IPS-18a (cell line): ENCODE measurements around the gene MBD3L5.
"Not testable (repeated sequence)": the region's sequence is repeated elsewhere in the genome, so short reads cannot be mapped to it uniquely, and the experiment has no call there.

ENCODE experiments used
- H3K27ac ChIP-seq: one replicate; pipeline ENCODE4 v1.5.1; 2013; ENCODE audit warnings: low read length
- H3K27me3 ChIP-seq: one replicate; pipeline ENCODE4 v1.6.1; 2013; ENCODE audit warnings: mild to moderate bottlenecking, low read length; ENCODE audit not compliant: control insufficient read depth, insufficient read depth
- H3K36me3 ChIP-seq: one replicate; pipeline ENCODE4 v1.6.1; 2013; ENCODE audit warnings: low read depth, low read length; ENCODE audit not compliant: control insufficient read depth
- H3K4me1 ChIP-seq: one replicate; pipeline ENCODE4 v1.6.1; 2013; ENCODE audit warnings: low read depth, low read length; ENCODE audit not compliant: control insufficient read depth
- H3K4me3 ChIP-seq: one replicate; pipeline ENCODE4 v1.5.1; 2013; ENCODE audit warnings: low read length
- H3K9ac ChIP-seq: one replicate; pipeline ENCODE4 v1.6.1; 2013; ENCODE audit warnings: mild to moderate bottlenecking, low read length, moderate library complexity
- H3K9me3 ChIP-seq: one replicate; pipeline ENCODE4 v1.6.1; 2013; ENCODE audit warnings: low read depth, low read length; ENCODE audit not compliant: control insufficient read depth

MBD3L5 gene

GRCh38 chr19:7054635-7055368 lies 24.4 kb downstream of the MBD3L5 start:
- H3K4me3 ChIP-seq, H3K27me3 ChIP-seq, H3K9ac ChIP-seq, H3K27ac ChIP-seq, H3K4me1 ChIP-seq, H3K9me3 ChIP-seq, H3K36me3 ChIP-seq: not testable (repeated sequence)

DNA sequence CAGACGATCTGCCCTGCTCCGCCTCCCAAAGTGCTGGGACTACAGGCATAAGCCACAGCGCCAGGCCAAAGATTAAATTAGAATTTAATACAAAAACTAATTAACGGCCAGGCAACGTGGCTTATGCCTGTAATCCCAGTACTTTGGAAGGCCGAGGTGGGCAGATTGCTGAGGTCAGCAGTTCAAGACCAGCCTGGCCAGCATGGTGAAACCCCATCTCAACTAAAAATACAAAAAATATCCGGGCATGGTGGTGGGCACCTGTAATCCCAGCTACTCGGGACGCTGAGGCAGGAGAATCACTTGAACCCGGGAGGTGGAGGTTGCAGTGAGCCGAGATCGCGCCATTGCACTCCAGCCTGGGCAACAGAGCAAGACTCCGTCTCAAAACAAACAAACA lies 25.3 kb downstream of the MBD3L5 start:
- not testable (repeated sequence) for H3K36me3 ChIP-seq, H3K9me3 ChIP-seq, H3K4me1 ChIP-seq, H3K4me3 ChIP-seq, H3K9ac ChIP-seq, H3K27ac ChIP-seq, H3K27me3 ChIP-seq

- not testable (repeated sequence) for H3K27ac ChIP-seq, H3K4me3 ChIP-seq, H3K27me3 ChIP-seq, H3K36me3 ChIP-seq, H3K4me1 ChIP-seq, H3K9ac ChIP-seq, H3K9me3 ChIP-seq
These were observed 26.0 kb downstream of the MBD3L5 start for GRCh38 chr19:7056371-7056770.

GRCh38 chr19:7058576-7058975 lies 28.2 kb downstream of the MBD3L5 start, which contains the start of gene MBD3L3:
Gene MBD3L3, minus strand, starts transcription at chr19:7058676. Its CDS starts 71 bp downstream, at chr19:7058605.
- H3K9ac ChIP-seq, H3K36me3 ChIP-seq, H3K4me3 ChIP-seq, H3K4me1 ChIP-seq, H3K27me3 ChIP-seq, H3K27ac ChIP-seq, H3K9me3 ChIP-seq: not testable (repeated sequence)

DNA sequence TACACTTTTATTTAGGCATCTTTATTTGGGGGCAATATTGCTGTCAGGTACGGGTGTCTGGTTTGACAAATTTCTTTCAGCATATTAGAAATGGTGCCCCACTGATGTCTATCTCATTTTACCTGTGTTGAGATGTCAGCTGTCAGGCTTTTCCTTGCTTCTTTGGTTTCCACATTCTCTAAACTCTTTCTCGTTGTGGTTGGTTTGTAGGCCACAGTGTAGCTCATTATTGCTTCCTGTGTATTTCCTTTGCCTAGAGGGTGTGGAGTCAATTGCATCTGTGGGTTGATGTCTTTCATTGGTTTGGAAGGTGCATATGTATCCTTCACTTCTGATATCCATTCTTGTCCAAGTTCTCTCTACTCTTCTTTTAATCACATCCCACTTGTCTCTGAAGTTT lies 29.6 kb downstream of the MBD3L5 start:
- H3K4me3 ChIP-seq, H3K9ac ChIP-seq, H3K27me3 ChIP-seq: not testable (repeated sequence)

DNA sequence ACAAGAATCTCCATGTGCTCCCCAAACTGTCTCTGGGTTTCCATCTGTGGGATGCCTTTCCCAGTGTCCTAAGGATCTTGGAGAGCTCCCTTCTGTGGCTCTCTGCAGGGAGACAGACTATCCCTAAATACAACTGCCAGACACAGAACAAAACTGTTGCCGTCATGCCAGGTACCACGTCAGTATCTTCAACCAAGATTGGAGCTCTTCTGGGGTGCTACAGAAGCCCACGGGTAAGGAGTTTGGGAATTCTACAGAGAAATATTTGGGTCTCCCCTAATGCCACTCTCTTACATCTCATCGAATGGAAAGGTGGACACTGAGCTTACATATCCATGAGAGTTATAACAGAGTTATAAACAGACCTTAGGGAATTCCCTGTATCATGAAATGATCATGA lies 33.0 kb downstream of the MBD3L5 start:
- Histone ChIP-seq H3K36me3 (no peaks in the 10 kb centered on the region), H3K9ac (no peak overlapping the region), H3K4me3 (no peak overlapping the region), H3K4me1 (no peaks in the 10 kb centered on the region), H3K27me3 (no peaks in the 10 kb centered on the region), H3K9me3 (peaks cover 4% of the 10 kb centered on the region), H3K27ac (no peak overlapping the region)

More for the DNA sequence above, 29.6 kb downstream of the MBD3L5 start:
- H3K4me1 ChIP-seq, H3K9me3 ChIP-seq, H3K27ac ChIP-seq, H3K36me3 ChIP-seq: not testable (repeated sequence)

- no peak overlapping the region for H3K9ac ChIP-seq
- H3K4me1 ChIP-seq = no peaks in the 10 kb centered on the region
- H3K27ac ChIP-seq = no peak overlapping the region
- no peaks in the 10 kb centered on the region for H3K27me3 ChIP-seq
- H3K4me3 ChIP-seq = no peak overlapping the region
- peaks cover 4% of the 10 kb centered on the region for H3K9me3 ChIP-seq
- H3K36me3 ChIP-seq = no peaks in the 10 kb centered on the region
These were observed 33.5 kb downstream of the MBD3L5 start for GRCh38 chr19:7063764-7064418.

DNA sequence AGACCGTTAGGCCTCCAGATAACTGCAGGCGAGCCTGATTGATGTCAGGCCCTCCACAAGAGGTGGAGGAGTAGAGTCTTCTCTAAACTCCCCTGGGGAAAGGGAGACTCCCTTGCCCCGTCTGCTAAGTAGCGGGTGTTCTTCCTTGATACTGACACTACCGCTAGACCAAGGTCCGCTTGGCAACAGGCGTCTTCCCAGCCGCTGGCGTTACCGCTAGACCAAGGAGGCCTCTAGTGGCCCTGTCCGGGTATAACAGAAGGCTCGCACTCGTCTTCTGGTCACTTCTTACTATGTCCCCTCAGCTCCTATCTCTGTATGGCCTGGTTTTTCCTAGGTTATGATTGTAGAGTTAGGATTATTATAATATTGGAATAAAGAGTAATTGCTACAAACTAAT lies 36.7 kb downstream of the MBD3L5 start:
- not testable (repeated sequence) for H3K9ac ChIP-seq, H3K27ac ChIP-seq, H3K36me3 ChIP-seq, H3K4me1 ChIP-seq, H3K27me3 ChIP-seq, H3K4me3 ChIP-seq, H3K9me3 ChIP-seq

DNA sequence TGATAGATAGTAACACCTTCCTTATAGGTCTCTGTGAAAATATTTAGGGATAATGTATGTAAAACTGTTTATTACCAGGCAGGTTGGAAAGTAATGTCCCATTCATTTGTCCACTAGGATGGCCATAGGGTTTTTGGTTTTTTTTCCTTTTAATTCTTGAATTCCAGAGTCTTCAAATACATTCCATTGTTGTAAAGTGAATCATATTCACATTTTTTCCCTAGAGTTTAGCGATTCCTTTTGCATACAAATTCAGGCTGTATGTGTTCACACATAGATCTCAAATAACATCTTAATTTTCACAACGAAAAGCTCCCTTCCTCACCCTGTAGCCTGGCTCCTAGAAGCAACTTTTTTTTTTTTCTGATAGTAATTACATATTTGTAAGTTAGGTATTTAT lies 37.3 kb downstream of the MBD3L5 start:
- no peak overlapping the region for H3K9ac ChIP-seq
- H3K9me3 ChIP-seq = peaks cover 4% of the 10 kb centered on the region
- no peaks in the 10 kb centered on the region for H3K27me3 ChIP-seq
- no peak overlapping the region for H3K27ac ChIP-seq
- peaks cover 9% of the 10 kb centered on the region for H3K36me3 ChIP-seq
- peaks cover 4% of the 10 kb centered on the region for H3K4me1 ChIP-seq
- H3K4me3 ChIP-seq = no peak overlapping the region

GRCh38 chr19:7068599-7068998 lies 38.2 kb downstream of the MBD3L5 start:
- Histone ChIP-seq H3K27me3 (no peaks in the 10 kb centered on the region), H3K9me3 (peaks cover 4% of the 10 kb centered on the region), H3K4me1 (peaks cover 4% of the 10 kb centered on the region), H3K4me3 (peak overlapping the region; percentile 96), H3K27ac (no peak overlapping the region), H3K9ac (no peak overlapping the region), H3K36me3 (peaks cover 11% of the 10 kb centered on the region)

- H3K27me3 ChIP-seq = no peaks in the 10 kb centered on the region
- no peak within 1 kb of the TSS for H3K27ac ChIP-seq
- H3K4me3 ChIP-seq = peak within 1 kb of the TSS; percentile 96
- peaks cover 11% of the 10 kb centered on the region for H3K36me3 ChIP-seq
- peaks cover 4% of the 10 kb centered on the region for H3K9me3 ChIP-seq
- H3K9ac ChIP-seq = peak within 1 kb of the TSS; percentile 70
- H3K4me1 ChIP-seq = peaks cover 4% of the 10 kb centered on the region
These were observed 38.9 kb downstream of the MBD3L5 start, which contains the start of gene ZNF557 for GRCh38 chr19:7069042-7069903. Gene ZNF557, plus strand, starts transcription at chr19:7069703. Its CDS starts 5,372 bp downstream, at chr19:7075075.
